Stimulated activated CD4-positive, alpha-beta T cell treated with anti-CD3 and anti-CD28 coated beads, Interleukin-1b, Interleukin-23, amount 100 ng/mL, for 24 hours (primary cell): ENCODE data around the gene IL27RA.
A peak's percentile ranks its signal among the peaks of the same experiment; 100 is the strongest.

Source experiments
- DNase-seq, 4 experiments: peaks; one replicate each; pipeline ENCODE4 v3.0.0-alpha.2; 2020; ENCODE audit warnings: low read depth in 4 of 4, low spot score in 1 of 4

The IL27RA gene

DNA sequence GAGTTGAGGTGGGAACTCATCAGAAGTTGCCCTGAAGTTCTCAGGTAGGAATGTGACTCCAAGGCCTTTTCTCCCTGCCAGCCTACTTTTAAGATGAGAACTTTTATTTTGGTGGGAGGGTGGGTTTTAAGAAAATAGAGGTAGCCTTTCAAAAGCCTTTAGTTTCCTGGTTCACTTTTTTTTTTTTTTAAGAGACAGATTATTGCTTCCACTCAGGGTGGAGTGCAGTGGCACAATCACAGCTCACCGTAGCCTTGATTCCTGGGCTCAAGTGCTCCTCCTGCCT, 51.1 kb downstream of the IL27RA start:
- DNase-seq, result no peak

- DNase-seq, result no peak
Observed at GRCh38 chr19:14085309-14085995, 53.9 kb downstream of the IL27RA start, which contains the start of gene C19orf67. Gene C19orf67, minus strand, starts transcription at chr19:14085783. Its CDS starts 156 bp downstream, at chr19:14085627.

- no peak for DNase-seq
Observed at GRCh38 chr19:14086098-14086497, 54.5 kb downstream of the IL27RA start.

- DNase-seq, result no peak
Observed at GRCh38 chr19:14088634-14089411, 57.3 kb downstream of the IL27RA start.

DNA sequence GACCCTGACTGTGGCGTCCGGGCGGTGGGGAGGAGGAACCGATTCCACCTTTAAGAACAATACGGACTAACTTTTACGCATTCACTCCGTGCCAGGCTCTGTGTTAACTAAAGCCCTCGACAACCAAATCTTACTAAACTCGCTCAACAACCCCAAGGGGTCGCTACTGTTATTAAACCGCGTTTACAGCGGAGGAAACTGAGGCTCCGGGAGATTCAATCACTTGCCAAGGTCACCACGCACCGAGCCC, 57.8 kb downstream of the IL27RA start:
- DNase-seq, result no peak

DNA sequence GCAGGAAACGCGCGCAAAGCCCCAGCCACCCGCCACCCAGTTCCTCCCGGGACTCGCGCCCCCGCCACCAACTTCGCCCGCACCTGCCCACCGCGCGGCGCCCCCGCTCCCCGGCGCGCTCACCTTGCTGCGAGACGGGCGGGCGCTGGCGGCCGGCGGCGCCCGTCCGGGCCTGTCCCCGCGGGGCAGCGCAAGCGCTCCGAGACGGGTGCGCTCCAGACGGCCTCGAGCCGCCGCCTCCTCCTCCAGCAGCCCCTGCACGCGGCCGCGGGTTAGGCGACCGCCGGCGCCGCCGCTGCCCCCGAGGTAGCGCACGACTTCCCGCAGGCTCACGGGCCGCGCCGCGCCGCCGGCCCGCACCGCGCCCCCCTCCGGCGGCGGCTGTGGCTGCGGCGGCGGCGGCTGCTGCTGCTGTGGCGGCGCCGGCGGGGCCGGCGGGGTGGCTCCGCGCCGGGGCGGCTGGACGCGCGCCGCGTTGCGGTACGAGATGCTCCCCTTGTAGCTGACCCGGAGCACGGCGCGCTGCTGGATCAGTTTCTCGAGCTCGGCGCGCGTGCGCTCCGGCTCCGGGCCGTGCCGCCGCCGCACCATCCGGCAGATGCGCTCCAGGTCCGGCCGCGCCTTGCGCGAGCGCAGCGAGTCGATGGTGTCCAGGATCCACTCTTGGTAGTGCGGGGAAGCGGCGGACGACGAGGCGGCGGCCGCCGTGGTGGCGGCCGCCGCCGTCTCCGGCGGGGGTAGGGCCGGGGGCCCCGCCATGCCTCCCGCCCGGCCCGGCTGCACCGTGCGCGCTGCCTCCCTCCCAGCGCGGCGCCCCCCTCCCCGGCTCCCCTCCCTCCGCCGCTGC, 58.3 kb downstream of the IL27RA start:
- DNase-seq, result peak in 1 of 4 experiments; percentile 24

DNA sequence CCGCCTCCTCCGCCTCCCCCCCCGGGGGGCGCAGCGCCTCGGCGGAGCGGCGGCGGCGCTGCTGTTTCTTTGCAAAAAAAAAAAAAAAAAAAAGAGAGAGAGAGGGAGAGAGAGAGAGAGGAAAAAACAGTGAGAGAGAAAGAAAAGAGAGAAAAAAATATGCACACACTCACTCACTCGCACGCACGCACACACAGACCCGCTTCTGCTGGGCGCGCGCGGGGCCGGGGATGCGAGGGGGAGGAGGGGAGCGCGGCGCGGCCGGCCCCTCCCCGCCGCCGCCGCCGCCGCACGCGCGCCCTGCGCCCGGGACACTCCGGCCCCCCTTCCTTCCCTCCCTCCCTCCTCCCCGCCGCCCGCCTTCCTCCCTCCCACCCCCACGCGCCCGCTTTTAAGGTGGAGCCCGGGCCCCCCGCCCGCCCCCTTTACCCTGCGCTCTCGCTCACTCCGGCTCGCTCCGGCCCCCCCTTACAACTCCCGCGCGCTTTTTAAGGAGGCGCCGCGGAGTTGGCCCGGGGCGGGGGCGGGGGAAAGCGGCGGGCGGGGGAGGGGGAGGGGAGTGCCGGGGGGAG, 59.0 kb downstream of the IL27RA start, which contains the start of gene SAMD1:
SAMD1 (minus strand) TSS at position 243 of the 572 bp plus-strand sequence.
- peak; percentile 57 to 83 (median 80) for DNase-seq

DNA sequence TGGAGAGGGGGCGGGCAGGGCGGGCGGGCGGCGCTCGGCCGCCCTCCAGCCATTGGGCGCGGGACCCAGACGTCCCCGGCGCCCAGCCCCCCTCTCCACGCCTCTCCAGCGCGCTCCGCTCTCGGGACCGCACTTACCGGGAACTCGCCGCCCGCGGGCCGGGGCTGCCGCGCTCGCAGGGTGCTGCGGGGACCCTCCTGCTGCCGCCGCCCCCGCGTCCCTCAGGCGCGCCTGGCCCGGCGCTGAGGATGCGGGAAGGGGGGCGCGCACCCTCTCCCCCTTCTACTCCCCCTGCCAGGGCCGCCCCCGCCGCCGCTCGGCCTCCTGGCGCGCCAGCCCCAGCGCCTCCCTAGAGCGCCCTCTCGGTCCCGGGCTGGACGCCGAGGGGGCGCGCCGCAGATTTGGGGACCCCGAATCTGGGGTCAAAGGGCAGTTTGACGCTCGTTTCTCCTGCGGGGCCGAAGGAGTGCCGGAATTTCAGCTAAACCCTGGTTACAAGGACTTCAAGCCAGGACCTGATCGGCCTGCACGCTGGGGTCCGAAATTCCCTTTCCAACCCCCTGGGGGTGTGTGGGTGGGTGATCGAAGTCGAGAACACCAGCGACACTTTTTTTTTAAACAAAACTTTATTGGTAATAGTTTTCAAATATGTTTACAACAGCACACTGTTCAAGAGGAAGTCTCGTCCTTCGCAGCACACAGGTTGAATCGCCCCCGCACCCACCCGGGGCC, 59.7 kb downstream of the IL27RA start:
- DNase-seq, result peak in 1 of 4 experiments; percentile 29

DNA sequence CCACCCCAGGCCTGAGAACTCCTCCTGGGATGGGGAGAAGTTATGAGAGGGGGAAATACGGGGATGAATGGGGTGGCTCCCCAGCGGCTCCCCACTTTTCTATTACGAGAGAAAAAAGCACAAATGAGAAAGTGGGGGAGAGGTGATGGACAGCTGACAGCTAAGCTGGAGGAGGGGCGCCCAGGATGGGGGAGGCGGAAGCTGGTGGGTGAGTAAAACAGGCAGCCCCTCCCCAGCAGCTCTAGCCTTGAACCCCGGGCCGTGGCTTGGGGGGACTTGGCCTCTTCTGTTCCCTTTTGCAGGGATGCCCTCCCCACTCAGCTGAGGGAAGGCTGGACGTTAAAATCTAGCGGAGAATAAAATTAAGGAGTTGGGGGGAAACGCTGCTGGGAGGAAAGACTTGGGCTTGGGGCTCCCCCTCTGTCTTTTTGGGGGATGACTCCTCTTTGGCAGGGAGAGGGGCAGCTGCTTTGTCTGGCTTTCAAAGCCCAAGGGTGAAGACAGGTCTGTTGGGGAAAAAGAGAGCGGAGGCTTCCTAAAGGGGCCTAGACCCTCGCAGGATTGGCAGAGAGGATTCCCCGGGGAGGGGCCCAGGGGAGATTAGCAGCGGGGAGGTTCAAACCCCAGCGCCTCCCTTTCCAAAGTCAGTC, 60.4 kb downstream of the IL27RA start:
- no peak for DNase-seq

GRCh38 chr19:14093117-14093823, 61.7 kb downstream of the IL27RA start:
- DNase-seq, result no peak

DNA sequence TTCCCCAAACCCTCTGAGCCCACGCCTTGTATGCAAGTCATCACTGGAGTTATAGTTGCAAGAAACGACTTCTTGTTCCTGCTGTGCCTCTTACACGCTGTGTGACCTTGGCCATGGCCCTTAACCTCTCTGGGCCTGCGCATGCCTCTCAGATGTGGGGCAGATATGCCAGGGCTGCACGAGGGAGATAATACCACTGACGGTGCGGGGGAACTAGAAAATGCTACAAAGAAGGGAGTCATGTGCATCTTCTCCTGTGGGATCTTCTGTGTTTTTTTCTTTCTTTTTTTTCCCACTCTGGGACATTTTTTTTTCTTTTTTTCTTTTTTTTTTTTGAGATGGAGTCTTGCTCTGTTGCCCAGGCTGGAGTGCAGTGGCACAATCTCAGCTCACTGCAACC, 63.3 kb downstream of the IL27RA start:
- no peak for DNase-seq

- DNase-seq, result no peak
Observed at GRCh38 chr19:14096272-14096992, 64.9 kb downstream of the IL27RA start.

GRCh38 chr19:14097532-14098151, 66.1 kb downstream of the IL27RA start:
- no peak for DNase-seq

DNA sequence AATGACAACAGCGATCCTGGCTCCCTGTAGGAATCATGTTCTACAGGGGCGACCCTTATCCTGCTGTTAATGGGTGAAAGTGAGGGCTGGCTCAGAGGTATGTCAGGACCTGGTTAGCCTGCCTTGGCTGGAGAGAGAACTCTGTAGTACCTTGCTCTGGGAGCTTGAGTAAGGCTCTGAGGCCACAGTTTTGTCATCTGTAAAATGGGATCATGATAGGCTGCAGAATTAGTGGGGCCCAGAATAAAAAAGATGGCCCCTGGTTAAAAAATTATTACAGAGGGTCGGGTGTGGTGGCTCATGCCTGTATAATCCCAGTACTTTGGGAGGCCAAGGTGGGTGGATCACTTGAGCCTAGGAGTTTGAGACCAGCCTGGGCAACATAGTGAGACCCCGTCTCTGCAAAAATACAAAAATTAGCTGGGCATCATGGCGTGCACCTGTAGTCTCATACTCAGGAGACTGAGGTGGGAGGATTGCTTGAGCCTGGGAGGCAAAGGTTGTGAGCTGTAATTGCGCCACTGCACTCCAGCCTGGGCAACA, 69.5 kb downstream of the IL27RA start:
- no peak for DNase-seq

GRCh38 chr19:14102102-14102696, 70.6 kb downstream of the IL27RA start:
- DNase-seq, result no peak

DNA sequence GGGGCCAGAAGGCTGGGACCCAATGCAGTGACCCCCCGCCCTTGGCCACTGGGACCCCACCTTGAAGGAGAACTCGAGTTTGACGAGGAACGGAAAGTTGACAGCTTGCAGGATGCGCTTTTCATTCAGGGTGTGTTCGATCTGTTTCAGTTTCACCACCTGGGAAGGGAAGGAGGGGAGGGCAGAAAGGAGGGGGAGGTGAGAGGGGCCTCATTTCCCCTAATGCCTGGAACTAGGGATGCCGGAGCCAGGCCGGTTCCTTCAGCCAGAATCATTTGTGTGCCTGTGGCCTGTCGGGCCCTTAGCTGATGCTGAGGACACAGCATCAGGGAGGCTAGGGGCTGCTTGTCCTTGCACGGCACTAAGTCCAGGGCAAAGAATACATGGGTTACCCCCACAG, 71.2 kb downstream of the IL27RA start:
- no peak for DNase-seq
